COLO829 (cell line): Measurements from ENCODE around the gene CHST3.

Experiments
- DNase-seq: peaks from one replicate; pipeline ENCODE4 v3.0.0; 2012; ENCODE audit warnings: low spot score

Gene CHST3

DNA sequence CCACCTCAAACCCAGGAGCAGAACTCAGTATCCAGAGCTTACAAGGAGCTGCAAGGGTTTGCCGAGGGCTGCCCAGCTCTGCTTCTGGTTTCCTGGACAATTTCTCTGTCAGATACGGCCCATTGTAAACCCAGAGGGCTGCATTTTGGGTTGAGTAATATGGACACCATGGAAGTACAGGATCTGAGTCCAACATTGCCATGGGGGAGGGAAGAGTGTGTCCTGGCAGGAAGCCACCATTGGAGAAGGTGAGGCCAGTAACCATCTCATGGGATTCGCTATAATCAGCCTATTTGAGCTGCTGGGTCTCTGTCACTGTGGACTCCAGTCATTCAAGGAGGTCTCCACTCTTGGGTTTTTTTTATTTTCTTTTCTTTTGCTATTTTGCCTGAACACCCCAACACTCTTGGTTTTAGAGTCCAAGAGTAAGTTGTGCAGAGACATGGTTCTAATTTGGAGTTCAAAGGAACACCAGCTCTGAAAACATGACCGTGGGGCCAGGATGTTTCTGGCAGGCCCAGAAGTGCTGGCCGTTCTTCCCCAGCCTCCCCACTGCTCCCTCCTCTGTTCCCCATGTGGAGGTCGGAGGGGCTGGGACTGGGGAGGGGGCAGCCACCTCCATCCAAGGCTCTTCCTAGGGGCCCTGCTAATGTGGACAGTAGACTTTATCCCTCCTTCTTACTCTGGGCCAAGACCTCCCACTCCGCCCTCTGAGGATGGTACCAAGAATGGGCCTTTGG, 46.2 kb downstream of the CHST3 start:
- DNase-seq, result no peak

- DNase-seq, result no peak
These were observed 46.8 kb downstream of the CHST3 start for GRCh38 chr10:72011016-72011415.

GRCh38 chr10:72011468-72011867, 47.3 kb downstream of the CHST3 start:
- DNase-seq, result no peak

GRCh38 chr10:72011976-72012512, 47.8 kb downstream of the CHST3 start:
- no peak for DNase-seq

GRCh38 chr10:72012796-72013195, 48.6 kb downstream of the CHST3 start:
- DNase-seq, result no peak

- DNase-seq, result no peak
These were observed 49.2 kb downstream of the CHST3 start for GRCh38 chr10:72013202-72013945.

GRCh38 chr10:72014197-72014596, 50.0 kb downstream of the CHST3 start:
- DNase-seq, result no peak

DNA sequence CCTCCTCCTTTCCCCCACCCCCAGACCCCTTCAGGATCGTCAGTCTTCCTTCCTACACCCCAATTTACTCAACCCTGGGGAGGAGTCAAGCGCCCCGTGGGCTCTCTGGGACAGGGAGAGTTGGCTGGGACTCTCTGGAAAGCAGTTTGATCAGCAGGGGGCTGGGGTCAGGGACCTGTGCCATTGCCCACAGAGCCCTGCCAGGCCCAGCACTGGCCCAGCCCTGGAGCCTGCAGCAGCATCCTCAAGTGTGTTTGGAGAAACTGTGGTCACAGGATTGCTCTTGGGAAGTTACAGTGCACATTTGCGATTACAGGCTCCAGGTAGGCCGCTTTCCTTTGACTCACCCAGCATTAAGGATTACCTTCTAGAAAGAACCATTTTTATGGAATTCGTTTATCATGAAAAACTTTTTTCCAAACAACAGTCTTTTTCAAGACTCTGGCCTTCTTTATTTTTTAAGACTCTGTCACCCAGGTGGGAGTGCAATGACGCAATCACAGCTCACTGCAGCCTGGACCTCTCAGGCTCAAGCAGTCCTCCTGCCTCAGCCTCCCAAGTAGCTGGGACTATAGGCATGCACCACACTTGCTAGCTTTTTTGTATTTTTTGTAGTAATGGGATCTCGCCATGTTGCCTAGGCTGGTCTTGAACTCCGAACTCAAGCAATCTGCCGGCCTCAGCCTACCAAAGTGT, 50.7 kb downstream of the CHST3 start:
- no peak for DNase-seq

GRCh38 chr10:72015841-72016240, 51.6 kb downstream of the CHST3 start:
- DNase-seq, result no peak

- no peak for DNase-seq
These were observed 52.6 kb downstream of the CHST3 start for GRCh38 chr10:72016608-72017300.

GRCh38 chr10:72019085-72019876, 55.1 kb downstream of the CHST3 start:
- no peak for DNase-seq

DNA sequence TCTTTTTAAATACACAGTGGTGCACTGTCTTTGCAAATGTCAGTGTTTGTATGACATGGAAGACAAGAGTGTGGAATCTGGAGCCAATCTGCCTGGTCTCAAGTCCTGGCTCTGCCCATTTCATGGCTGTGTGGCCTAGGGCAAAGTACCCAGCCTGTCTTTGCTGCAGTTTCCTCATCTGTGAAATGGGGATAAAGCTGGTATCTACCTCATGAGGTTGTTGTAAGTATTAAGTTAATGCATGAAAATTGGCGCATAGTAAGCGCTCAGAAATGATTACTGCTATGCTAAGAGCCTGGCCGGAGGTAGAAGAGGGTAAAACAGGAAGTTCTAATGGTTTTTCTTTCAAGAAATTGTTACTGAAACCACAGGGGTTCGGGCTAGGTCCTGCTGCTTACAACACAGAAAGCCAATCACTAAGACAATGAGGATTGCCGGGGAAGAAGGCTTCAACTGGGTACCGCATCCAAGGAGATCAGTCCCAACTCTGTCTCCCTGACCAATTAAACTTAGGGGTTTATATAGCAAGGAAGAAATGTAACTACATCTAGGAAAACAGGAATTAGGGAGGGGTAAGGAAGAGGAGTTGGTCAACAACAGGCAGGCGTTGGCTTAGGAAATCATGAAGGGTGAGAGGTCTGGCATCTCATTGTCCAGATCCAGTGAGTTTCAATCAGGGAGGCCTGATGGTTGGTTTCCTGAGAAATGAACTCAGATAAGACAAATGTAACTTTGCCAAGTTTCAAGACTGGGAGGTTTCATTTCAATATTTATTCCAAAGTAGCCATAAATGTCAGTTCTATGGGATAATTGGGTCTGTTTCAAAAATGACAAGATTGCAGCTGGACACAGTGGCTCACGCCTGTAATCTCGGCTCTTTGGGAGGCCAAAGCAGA, 57.0 kb downstream of the CHST3 start:
- no peak for DNase-seq

- DNase-seq, result no peak
These were observed 58.0 kb downstream of the CHST3 start for GRCh38 chr10:72022228-72022627.

DNA sequence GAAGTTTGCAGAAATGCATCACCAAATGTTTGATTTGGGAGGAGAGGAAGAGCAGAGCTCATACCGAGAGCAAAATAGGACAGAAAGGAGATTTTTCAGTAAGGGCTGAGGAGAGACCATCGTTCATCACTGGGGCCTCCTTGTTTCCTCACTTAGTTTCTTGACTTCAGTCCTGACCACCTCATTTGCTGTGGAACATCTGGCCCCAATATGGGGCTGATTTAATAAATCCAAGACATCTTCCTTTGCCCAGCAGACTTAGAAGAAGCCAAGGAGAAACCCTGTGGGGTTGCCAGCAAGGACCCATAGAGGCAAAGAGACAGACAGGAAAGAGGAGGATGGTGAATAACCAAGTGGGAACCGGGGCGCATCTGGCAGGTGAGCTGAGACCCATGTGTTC, 60.4 kb downstream of the CHST3 start:
- no peak for DNase-seq

DNA sequence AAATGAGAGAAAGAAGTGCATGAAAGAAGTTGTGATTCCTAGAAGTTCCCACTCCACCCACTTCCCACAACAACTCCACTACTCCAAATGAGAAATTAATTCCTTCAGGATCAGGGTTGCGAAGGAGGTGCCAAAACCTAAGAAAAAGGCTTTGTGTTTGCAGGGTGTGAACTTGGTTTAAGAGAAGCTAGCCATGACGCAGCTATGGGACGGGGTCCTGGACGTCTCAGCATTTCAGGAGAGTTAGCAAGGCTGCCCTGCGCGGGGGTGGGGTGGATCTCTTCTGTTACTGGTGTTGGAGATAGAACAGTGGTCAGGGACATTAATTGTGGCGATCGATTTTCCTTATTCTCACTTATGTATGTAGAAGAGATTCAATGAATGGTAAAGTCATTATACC, 61.2 kb downstream of the CHST3 start:
- no peak for DNase-seq

DNA sequence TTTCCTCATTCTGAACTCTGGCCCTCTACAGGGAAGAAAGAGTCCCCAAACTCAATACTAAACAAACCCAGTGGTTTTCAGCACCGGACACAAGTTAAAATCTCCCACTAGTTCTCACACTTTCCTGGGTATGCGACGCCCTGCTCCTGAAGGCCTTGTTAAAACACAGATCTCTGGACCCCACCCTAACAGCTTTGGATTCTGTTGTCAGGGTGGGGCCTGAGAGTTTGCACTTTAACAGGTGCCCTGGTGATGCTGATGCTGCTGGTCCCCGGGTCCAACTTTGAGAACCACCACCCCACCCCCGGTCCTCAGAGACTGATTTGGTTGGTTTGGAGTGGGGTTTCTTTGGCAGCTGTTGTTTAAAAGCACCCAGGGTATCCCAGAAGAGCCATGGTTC, 61.6 kb downstream of the CHST3 start:
- no peak for DNase-seq

- no peak for DNase-seq
These were observed 62.3 kb downstream of the CHST3 start for GRCh38 chr10:72026278-72027111.

- no peak for DNase-seq
These were observed 63.3 kb downstream of the CHST3 start for GRCh38 chr10:72027498-72027897.

GRCh38 chr10:72029414-72029813, 65.2 kb downstream of the CHST3 start:
- no peak for DNase-seq
